Measurements from ENCODE around the gene UBE2G2.

DNA sequence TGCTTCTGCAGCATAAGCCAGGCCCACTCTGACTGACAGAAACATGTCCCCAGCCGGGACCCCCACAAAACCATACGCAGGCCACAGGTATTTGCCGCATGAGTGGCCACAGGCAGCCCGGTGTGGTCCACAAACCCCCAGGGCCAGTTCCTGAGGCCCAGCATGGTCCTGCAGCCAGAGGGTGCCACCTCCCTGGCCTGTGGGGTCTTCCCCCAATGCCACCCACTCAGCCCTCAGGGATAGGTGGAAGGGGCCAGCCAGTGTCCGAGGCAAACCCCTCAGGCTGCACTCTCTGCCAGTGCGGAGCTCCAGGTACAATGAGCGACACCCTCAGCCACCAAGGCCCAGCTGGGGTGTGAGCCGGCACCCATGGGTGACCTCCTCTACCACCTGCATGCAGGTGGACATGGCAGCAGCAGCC is 43.5 kb downstream of the UBE2G2 start:
- TF ChIP-seq CTCF (IDR thresholded peaks at IDR 0.05) (no peak), POLR2A (IDR thresholded peaks at IDR 0.05) (no peak)

Measured in heart left ventricle (tissue), 13 donors.